Activated CD4-positive, alpha-beta T cell treated with anti-CD3 and anti-CD28 coated beads, Interleukin-2, amount 50 U/mL, for 4 hours (primary cell): ENCODE data around the gene PKM.
A peak's percentile ranks its signal among the peaks of the same experiment; 100 is the strongest.

ENCODE experiments used
- DNase-seq, 2 experiments: peaks; one replicate each; pipeline ENCODE4 v3.0.0-alpha.2; 2020

PKM gene

GRCh38 chr15:72233769-72234168 lies 2.8 kb upstream of the PKM start:
- no peak for DNase-seq

GRCh38 chr15:72231833-72232478 lies 966 bp upstream of the PKM start:
- peak; percentile 50 to 54 for DNase-seq

- peak; percentile 69 to 81 for DNase-seq
These were observed 559 bp downstream of the PKM start for GRCh38 chr15:72230197-72231065.

- no peak for DNase-seq
These were observed 1.1 kb downstream of the PKM start for GRCh38 chr15:72229947-72230196.

- DNase-seq = peak; percentile 33 to 48
These were observed 1.7 kb downstream of the PKM start for GRCh38 chr15:72229076-72229946.

- peak; percentile 10 to 17 for DNase-seq
These were observed 3.3 kb downstream of the PKM start for GRCh38 chr15:72227720-72228119.

GRCh38 chr15:72227192-72227586 lies 3.8 kb downstream of the PKM start:
- peak; percentile 15 to 36 for DNase-seq

GRCh38 chr15:72223278-72223677 lies 7.7 kb downstream of the PKM start:
- DNase-seq = no peak

GRCh38 chr15:72222393-72222792 lies 8.6 kb downstream of the PKM start:
- DNase-seq = no peak

GRCh38 chr15:72220687-72221086 lies 10.3 kb downstream of the PKM start:
- DNase-seq = no peak

GRCh38 chr15:72217216-72217615 lies 13.8 kb downstream of the PKM start:
- DNase-seq = no peak

GRCh38 chr15:72216079-72216478 lies 14.9 kb downstream of the PKM start:
- DNase-seq = no peak

GRCh38 chr15:72207558-72208085 lies 23.4 kb downstream of the PKM start:
- no peak for DNase-seq

- no peak for DNase-seq
These were observed 24.4 kb downstream of the PKM start for GRCh38 chr15:72206677-72207000.

- DNase-seq = no peak
These were observed 24.9 kb downstream of the PKM start for GRCh38 chr15:72205896-72206676.

- no peak for DNase-seq
These were observed 25.7 kb downstream of the PKM start for GRCh38 chr15:72205273-72205672.

GRCh38 chr15:72203507-72203837 lies 27.5 kb downstream of the PKM start:
- no peak for DNase-seq

GRCh38 chr15:72202801-72203506 lies 28.0 kb downstream of the PKM start:
- DNase-seq = no peak

GRCh38 chr15:72202302-72202701 lies 28.7 kb downstream of the PKM start:
- DNase-seq = no peak

GRCh38 chr15:72201391-72201921 lies 29.5 kb downstream of the PKM start:
- no peak for DNase-seq

GRCh38 chr15:72200395-72201237 lies 30.4 kb downstream of the PKM start:
- DNase-seq = no peak
